ENCODE measurements around the gene SPC25. TPM values are rescaled to one million over a fixed set of nuclear protein-coding genes. Genes with fewer than 3 reads are reported as not detected.
A peak's percentile ranks its signal among the peaks of the same experiment; 100 is the strongest.
"Not testable (repeated sequence)": the region's sequence is repeated elsewhere in the genome, so short reads cannot be mapped to it uniquely, and the experiment has no call there.

SPC25 gene
- total RNA-seq, 1 donor from 2014 or later = not detected

DNA sequence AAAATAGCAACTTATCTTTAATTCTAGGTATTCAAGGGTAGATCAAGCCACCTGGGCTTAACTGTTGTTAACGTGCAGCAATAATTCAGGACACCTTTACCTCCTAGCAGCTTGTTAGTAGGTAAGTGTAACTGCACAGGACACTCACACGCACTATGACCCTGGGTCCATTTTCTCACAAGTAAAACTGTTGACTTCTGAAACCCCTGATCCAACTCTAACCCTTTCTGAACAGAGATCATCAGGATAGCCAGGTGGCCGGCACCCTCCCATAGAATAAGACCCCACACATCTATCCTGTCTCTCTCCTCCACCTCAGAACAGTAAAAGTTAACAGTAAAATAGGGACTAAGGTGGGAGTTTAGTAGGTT lies 610 bp downstream of the SPC25 start:
- peaks cover 0 to 4% of the 10 kb centered on the region in 2 donors for H3K4me1 ChIP-seq
- no peak for DNase-seq (ENCODE audit: low spot score in 2 of 2)
- intact Hi-C loops (cut with DNase I) = no loop called here
- H3K27me3 ChIP-seq = no peaks in the 10 kb centered on the region
- TF ChIP-seq, protein P1, sequence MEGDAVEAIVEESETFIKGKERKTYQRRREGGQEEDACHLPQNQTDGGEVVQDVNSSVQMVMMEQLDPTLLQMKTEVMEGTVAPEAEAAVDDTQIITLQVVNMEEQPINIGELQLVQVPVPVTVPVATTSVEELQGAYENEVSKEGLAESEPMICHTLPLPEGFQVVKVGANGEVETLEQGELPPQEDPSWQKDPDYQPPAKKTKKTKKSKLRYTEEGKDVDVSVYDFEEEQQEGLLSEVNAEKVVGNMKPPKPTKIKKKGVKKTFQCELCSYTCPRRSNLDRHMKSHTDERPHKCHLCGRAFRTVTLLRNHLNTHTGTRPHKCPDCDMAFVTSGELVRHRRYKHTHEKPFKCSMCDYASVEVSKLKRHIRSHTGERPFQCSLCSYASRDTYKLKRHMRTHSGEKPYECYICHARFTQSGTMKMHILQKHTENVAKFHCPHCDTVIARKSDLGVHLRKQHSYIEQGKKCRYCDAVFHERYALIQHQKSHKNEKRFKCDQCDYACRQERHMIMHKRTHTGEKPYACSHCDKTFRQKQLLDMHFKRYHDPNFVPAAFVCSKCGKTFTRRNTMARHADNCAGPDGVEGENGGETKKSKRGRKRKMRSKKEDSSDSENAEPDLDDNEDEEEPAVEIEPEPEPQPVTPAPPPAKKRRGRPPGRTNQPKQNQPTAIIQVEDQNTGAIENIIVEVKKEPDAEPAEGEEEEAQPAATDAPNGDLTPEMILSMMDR (IDR thresholded peaks at IDR 0.05) = no peak
- no peak overlapping the region for H3K27ac ChIP-seq
- no peaks in the 10 kb centered on the region for H3K36me3 ChIP-seq
- peak overlapping the region in 1 of 2 donors; percentile 63 for H3K4me3 ChIP-seq
- no peaks in the 10 kb centered on the region for H3K9me3 ChIP-seq

DNA sequence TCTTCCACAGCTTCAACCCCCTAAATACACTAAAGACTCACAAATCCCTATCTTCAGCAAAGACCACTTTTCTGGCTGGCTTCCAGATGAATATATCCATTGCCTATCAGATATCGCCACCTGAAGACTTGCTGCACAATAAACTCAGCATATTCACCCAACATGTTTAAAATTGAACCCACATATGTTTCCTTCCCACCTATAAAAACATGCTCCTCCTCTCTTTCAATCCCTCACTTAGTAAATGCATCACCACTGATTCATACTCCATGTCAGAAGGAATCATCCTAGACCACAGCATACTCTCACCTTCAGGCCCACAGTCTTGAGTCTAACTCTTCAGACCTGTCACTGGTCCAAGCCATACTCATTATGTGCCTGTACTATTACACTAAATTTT lies 5.3 kb downstream of the SPC25 start:
- TF ChIP-seq, protein P1 (IDR thresholded peaks at IDR 0.05) = no peak
- Histone ChIP-seq H3K4me3 (no peak overlapping the region), H3K27ac (no peak overlapping the region), H3K27me3 (no peaks in the 10 kb centered on the region), H3K4me1 (peaks cover 0 to 2% of the 10 kb centered on the region in 2 donors), H3K36me3 (no peaks in the 10 kb centered on the region), H3K9me3 (no peaks in the 10 kb centered on the region)
- no peak for DNase-seq (ENCODE audit: low spot score in 2 of 2)
- intact Hi-C loops (cut with DNase I) = no loop called here

DNA sequence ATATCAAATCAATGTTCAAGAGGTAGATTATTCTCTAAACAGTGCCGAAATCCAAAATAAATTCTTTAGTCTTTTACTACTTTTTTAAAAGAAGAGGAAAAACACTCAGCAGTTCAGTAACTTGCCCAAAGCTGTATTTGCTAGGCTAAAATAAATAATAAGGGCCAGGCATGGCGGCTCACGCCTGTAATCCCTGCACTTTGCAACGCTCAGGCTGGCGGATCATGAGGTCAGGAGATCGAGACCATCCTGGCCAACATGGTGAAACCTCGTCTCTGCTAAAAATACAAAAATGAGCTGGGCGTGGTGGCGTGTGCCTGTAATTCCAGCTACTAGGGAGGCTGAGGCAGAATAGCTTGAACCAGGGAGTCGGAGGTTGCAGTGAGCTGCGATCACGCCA lies 8.1 kb downstream of the SPC25 start:
- DNase-seq (ENCODE audit: low spot score in 2 of 2); H3K27ac ChIP-seq; intact Hi-C loops (cut with DNase I); H3K36me3 ChIP-seq; H3K4me3 ChIP-seq; H3K9me3 ChIP-seq; H3K4me1 ChIP-seq; H3K27me3 ChIP-seq: not testable (repeated sequence)

DNA sequence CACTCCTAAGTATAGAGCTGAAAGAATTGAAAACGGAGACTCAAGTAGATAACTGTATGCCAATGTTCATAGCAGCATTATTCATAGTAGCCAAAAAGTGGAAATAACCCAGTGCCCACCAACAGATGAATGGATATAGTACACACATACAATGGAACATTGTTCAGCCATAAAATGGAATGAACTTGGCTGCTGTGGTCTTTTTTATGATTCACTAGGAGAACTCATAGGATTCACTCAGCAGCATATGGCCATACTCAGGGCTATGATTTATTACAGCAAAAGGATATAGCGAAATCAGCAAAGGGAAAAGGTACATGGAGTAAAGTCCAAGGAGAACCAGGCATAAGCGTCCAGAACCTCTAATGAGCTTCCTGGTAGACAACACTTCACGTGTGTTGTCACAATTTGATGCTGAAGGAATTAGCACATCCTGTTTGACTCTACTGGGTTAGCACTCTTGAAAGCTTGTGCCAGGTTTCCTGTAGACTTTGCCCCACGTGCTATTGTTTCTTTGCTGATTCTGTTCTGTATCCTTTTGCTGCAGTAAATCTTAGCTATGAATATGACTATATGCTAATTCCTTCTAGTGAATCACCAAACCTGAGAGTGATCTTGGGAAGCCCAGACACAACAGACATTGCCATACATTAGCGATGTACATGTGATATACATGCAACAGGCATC lies 15.7 kb downstream of the SPC25 start:
- Histone ChIP-seq H3K4me1 (no peaks in the 10 kb centered on the region), H3K27me3 (no peaks in the 10 kb centered on the region), H3K9me3 (no peaks in the 10 kb centered on the region), H3K4me3 (no peak overlapping the region), H3K27ac (no peak overlapping the region), H3K36me3 (no peaks in the 10 kb centered on the region)
- intact Hi-C loops (cut with DNase I) = no loop called here
- no peak for DNase-seq (ENCODE audit: low spot score in 2 of 2)
- TF ChIP-seq, protein P1 (IDR thresholded peaks at IDR 0.05) = no peak

DNA sequence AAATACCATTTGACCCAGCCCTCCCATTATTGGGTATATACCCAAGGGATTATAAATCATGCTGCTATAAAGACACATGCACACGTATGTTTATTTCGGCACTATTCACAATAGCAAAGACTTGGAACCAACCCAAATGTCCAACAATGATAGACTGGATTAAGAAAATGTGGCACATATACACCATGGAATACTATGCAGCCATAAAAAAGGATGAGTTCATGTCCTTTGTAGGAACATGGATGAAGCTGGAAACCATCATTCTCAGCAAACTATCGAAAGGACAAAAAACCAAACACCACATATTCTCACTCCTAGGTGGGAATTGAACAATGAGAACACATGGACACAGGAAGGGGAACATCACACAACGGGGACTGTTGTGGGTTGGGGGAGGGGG lies 19.4 kb downstream of the SPC25 start:
- H3K4me1 ChIP-seq; H3K4me3 ChIP-seq; intact Hi-C loops (cut with DNase I); H3K36me3 ChIP-seq; H3K27me3 ChIP-seq; H3K9me3 ChIP-seq; DNase-seq (ENCODE audit: low spot score in 2 of 2); H3K27ac ChIP-seq: not testable (repeated sequence)

DNA sequence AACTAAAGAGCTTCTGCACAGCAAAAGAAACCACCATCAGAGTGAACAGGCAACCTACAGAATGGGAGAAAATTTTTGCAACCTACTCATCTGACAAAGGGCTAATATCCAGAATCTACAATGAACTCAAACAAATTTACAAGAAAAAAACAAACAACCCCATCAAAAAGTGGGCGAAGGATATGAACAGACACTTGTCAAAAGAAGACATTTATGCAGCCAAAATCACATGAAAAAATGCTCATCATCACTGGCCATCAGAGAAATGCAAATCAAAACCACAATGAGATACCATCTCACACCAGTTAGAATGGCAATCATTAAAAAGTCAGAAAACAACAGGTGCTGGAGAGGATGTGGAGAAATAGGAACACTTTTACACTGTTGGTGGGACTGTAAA lies 19.9 kb downstream of the SPC25 start:
- H3K4me3 ChIP-seq; H3K36me3 ChIP-seq; H3K27ac ChIP-seq; H3K9me3 ChIP-seq; intact Hi-C loops (cut with DNase I); DNase-seq (ENCODE audit: low spot score in 2 of 2); H3K27me3 ChIP-seq; H3K4me1 ChIP-seq: not testable (repeated sequence)

DNA sequence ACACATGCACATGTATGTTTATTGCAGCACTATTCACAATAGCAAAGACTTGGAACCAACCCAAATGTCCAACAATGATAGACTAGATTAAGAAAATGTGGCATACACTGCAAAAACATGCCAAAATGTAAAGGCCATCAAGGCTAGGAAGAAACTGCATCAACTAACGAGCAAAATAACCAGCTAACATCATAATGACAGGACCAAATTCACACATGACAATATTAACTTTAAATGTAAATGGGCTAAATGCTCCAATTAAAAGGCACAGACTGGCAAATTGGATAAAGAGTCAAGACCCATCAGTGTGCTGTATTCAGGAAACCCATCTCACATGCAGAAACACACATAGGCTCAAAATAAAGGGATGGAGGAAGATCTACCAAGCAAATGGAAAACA lies 23.1 kb downstream of the SPC25 start:
- DNase-seq (ENCODE audit: low spot score in 2 of 2); H3K36me3 ChIP-seq; H3K27ac ChIP-seq; intact Hi-C loops (cut with DNase I); H3K9me3 ChIP-seq; H3K4me3 ChIP-seq; H3K4me1 ChIP-seq; H3K27me3 ChIP-seq: not testable (repeated sequence)

DNA sequence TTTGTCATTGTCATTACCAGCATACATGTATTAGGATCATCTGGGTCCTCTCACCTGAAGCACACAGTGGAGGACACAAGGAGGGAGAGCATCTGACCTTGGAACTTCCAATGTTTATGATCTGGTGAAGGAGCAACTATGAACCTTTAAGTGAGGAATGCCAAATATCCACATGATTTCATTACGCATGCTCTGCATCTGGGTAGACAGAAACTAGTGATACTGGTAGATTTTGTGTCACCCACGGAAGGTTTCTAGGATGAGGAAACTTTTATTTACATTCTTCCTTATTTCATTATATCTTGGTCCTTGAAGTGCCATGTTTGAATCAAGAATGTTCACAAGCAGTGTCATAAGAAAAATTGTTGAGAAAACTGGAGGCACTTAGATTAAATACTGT lies 32.1 kb downstream of the SPC25 start:
- DNase-seq (ENCODE audit: low spot score in 2 of 2) = no peak
- Histone ChIP-seq H3K27me3 (no peaks in the 10 kb centered on the region), H3K36me3 (no peaks in the 10 kb centered on the region), H3K4me1 (no peaks in the 10 kb centered on the region), H3K9me3 (no peaks in the 10 kb centered on the region), H3K4me3 (no peak overlapping the region), H3K27ac (no peak overlapping the region)
- intact Hi-C loops (cut with DNase I) = no loop called here
- TF ChIP-seq, protein P1 (IDR thresholded peaks at IDR 0.05) = no peak
